OCI-LY7 (cell line): ENCODE data around the gene EFNA5. TPM values are rescaled to one million over a fixed set of nuclear protein-coding genes. Genes with fewer than 3 reads are reported as not detected.

Experiments used
- BruUV-seq: library from RNA; stranded (reverse); fragments of 400-500 nt; replicated peaks from 2 replicates; lab custom pipeline; 2021; lab: Mats Ljungman, UMichigan
- CTCF ChIA-PET: fragments of 300-600 bp; sonication (Branson Sonifier 250); formaldehyde crosslinking; loops from one replicate; lab custom pipeline; 2022; ENCODE audit warnings: antibody characterized with exemption; ENCODE audit not compliant: unreplicated experiment; lab: Charles Lee
- POLR2A ChIA-PET: fragments of 300-600 bp; sonication (Branson Sonifier 250); formaldehyde crosslinking; loops from one replicate; lab custom pipeline; 2022; ENCODE audit warnings: antibody characterized with exemption; lab: Charles Lee
- DNase-seq: peaks from one replicate; pipeline ENCODE4 v3.0.0-alpha.2; 2015; ENCODE audit warnings: low spot score
- H2AFZ ChIP-seq: fragments of 200-600 bp; sonication (generic), shearing (Covaris generic); 2 replicates; pipeline ENCODE4 v1.6.1; 2014; ENCODE audit warnings: mild to moderate bottlenecking, antibody characterized with exemption, low read length, moderate library complexity
- H3K27ac ChIP-seq: fragments of 200-600 bp; sonication (generic); 2 replicates; pipeline ENCODE4 v1.5.1; 2014; ENCODE audit warnings: mixed run types, low read depth, mild to moderate bottlenecking, moderate library complexity, low read length, inconsistent platforms; ENCODE audit not compliant: poor library complexity, severe bottlenecking
- H3K36me3 ChIP-seq: fragments of 200-600 bp; sonication (generic); 2 replicates; pipeline ENCODE4 v1.6.1; 2014; ENCODE audit warnings: mild to moderate bottlenecking, antibody characterized with exemption, low read length, moderate library complexity, mixed read lengths; ENCODE audit not compliant: insufficient read depth
- H3K4me1 ChIP-seq: fragments of 200-600 bp; sonication (generic); 2 replicates; pipeline ENCODE4 v1.5.1; 2014; ENCODE audit warnings: mild to moderate bottlenecking, low read length; ENCODE audit not compliant: insufficient read depth, poor library complexity, severe bottlenecking
- H3K4me2 ChIP-seq: fragments of 200-600 bp; sonication (generic); 2 replicates; pipeline ENCODE4 v1.6.1; 2014; ENCODE audit warnings: mild to moderate bottlenecking, low read length
- H3K4me3 ChIP-seq: fragments of 200-600 bp; sonication (generic); 2 replicates; pipeline ENCODE4 v1.5.1; 2014; ENCODE audit warnings: mild to moderate bottlenecking, low read depth, low read length; ENCODE audit not compliant: poor library complexity, severe bottlenecking
- H3K79me2 ChIP-seq: fragments of 200-600 bp; sonication (generic); 2 replicates; pipeline ENCODE4 v1.6.1; 2016; ENCODE audit warnings: low read depth, mild to moderate bottlenecking, low read length, moderate library complexity, mixed read lengths; ENCODE audit not compliant: insufficient read depth
- H3K9me2 ChIP-seq: fragments of 200-600 bp; sonication (generic); 2 replicates; pipeline ENCODE4 v1.6.1; 2016; ENCODE audit warnings: mild to moderate bottlenecking, low read length, mixed read lengths; ENCODE audit not compliant: insufficient read depth
- H3K9me3 ChIP-seq: fragments of 200-600 bp; sonication (generic); 2 replicates; pipeline ENCODE4 v1.6.1; 2014; ENCODE audit warnings: mild to moderate bottlenecking, mixed run types, low read length, mixed read lengths
- H4K20me1 ChIP-seq: fragments of 200-600 bp; sonication (generic); 2 replicates; pipeline ENCODE4 v1.6.1; 2014; ENCODE audit warnings: mild to moderate bottlenecking, antibody characterized with exemption, low read length, moderate library complexity, mixed read lengths; ENCODE audit not compliant: insufficient read depth
- CTCF ChIP-seq: fragments of 200-600 bp; sonication (generic); conservative IDR thresholded peaks from 2 replicates; pipeline ENCODE4 v1.5.1; 2014; ENCODE audit warnings: mild to moderate bottlenecking, antibody characterized with exemption, low read length, moderate library complexity, mixed read lengths
- EZH2phosphoT487 ChIP-seq: fragments of 200-600 bp; sonication (generic); IDR thresholded peaks from 2 replicates; pipeline ENCODE4 v1.6.1; 2018; ENCODE audit warnings: low read depth, borderline replicate concordance, mild to moderate bottlenecking, mixed run types, antibody characterized with exemption, low read length, moderate library complexity, mixed read lengths
- intact Hi-C: fragments of 100-400 bp; cut with micrococcal nuclease; formaldehyde crosslinking; loops from one replicate; pipeline ENCODE4 v1.10.0; 2022; ENCODE audit not compliant: unreplicated experiment
- total RNA-seq, 2 experiments: library from RNA; depleted of rRNA in 1 of 2; stranded (reverse); fragments of >200 nt in 1 of 2; shearing (Covaris generic) in 1 of 2; gene quantifications; 2 replicates each; pipeline ENCODE4 v1.2.3, GENCODE V29; 2014 to 2022

The EFNA5 gene
- total RNA-seq, 2 experiments from 2014 or later = 2.1 to 3.1 TPM

GRCh38 chr5:107548477-107548876 lies 122.3 kb downstream of the EFNA5 start:
- H3K36me3 ChIP-seq = no peaks in the 10 kb centered on the region
- ChIA-PET CTCF (no interaction called here), POLR2A (interaction anchor here (0.5 to 15.0 kb wide), 3 partner anchors 19 to 255 kb away, joined by 3 to 218 read pairs (median 11); no protein-coding TSS in a partner anchor)
- no peak for TF ChIP-seq CTCF
- TF ChIP-seq EZH2phosphoT487 = no peak
- BruUV-seq = no TSS peak
- H3K27ac ChIP-seq = peak overlapping the region; percentile 5
- H3K9me2 ChIP-seq = no peaks in the 10 kb centered on the region
- H2AFZ ChIP-seq = peak overlapping the region; percentile 60
- peak; percentile 76 for DNase-seq
- intact Hi-C loops = no loop called here
- peak overlapping the region; percentile 37 for H3K4me2 ChIP-seq
- no peaks in the 10 kb centered on the region for H3K79me2 ChIP-seq
- H3K4me1 ChIP-seq = peaks cover 62% of the 10 kb centered on the region
- H4K20me1 ChIP-seq = no peaks in the 10 kb centered on the region
- no peaks in the 10 kb centered on the region for H3K9me3 ChIP-seq
- no peak overlapping the region for H3K4me3 ChIP-seq

- Histone ChIP-seq H2AFZ (peak overlapping the region; percentile 22; the same call in 1 of the 2 replicates), H3K9me2 (no peaks in the 10 kb centered on the region), H3K36me3 (no peaks in the 10 kb centered on the region), H3K4me2 (no peak overlapping the region), H3K9me3 (no peaks in the 10 kb centered on the region), H3K4me3 (no peak overlapping the region), H3K4me1 (peaks cover 56% of the 10 kb centered on the region), H3K27ac (no peak overlapping the region), H4K20me1 (no peaks in the 10 kb centered on the region), H3K79me2 (no peaks in the 10 kb centered on the region)
- intact Hi-C loops = no loop called here
- no TSS peak for BruUV-seq
- POLR2A ChIA-PET = interaction anchor here (0.6 to 15.0 kb wide), 11 partner anchors 9 to 286 kb away, joined by 3 to 218 read pairs (median 4); no protein-coding TSS in a partner anchor
- TF ChIP-seq EZH2phosphoT487 = no peak
- no peak for TF ChIP-seq CTCF
- DNase-seq = no peak
- CTCF ChIA-PET = interaction anchor here (1.9 kb wide), 1 partner anchor 13 kb away, joined by 8 read pairs; no protein-coding TSS in a partner anchor
Observed at GRCh38 chr5:107546719-107547118, 124.0 kb downstream of the EFNA5 start.

GRCh38 chr5:107545486-107545885 lies 125.3 kb downstream of the EFNA5 start:
- no peaks in the 10 kb centered on the region for H3K9me2 ChIP-seq
- H3K79me2 ChIP-seq = no peaks in the 10 kb centered on the region
- intact Hi-C loops = no loop called here

More at GRCh38 chr5:107545486-107545885, 125.3 kb downstream of the EFNA5 start:
- no peaks in the 10 kb centered on the region for H4K20me1 ChIP-seq
- no peak overlapping the region for H3K4me2 ChIP-seq
- ChIA-PET POLR2A (interaction anchor here (0.8 to 15.0 kb wide), 8 partner anchors 9 to 80 kb away, joined by 3 to 218 read pairs (median 4); no protein-coding TSS in a partner anchor), CTCF (interaction anchor here (1.9 kb wide), 1 partner anchor 11 kb away, joined by 8 read pairs; no protein-coding TSS in a partner anchor)
- H3K36me3 ChIP-seq = no peaks in the 10 kb centered on the region
- BruUV-seq = no TSS peak
- H2AFZ ChIP-seq = no peak overlapping the region
- H3K4me3 ChIP-seq = no peak overlapping the region
- H3K9me3 ChIP-seq = no peaks in the 10 kb centered on the region
- DNase-seq = no peak
- no peak for TF ChIP-seq CTCF
- TF ChIP-seq EZH2phosphoT487 = no peak
- H3K4me1 ChIP-seq = peaks cover 53% of the 10 kb centered on the region
- H3K27ac ChIP-seq = no peak overlapping the region
